ENCODE data around the gene TXLNA. TPM values are rescaled to one million over a fixed set of nuclear protein-coding genes. Genes with fewer than 3 reads are reported as not detected.

TXLNA gene
- total RNA-seq, 1 donor from 2014 or later: 54.1 TPM

- Mint-ChIP-seq H3K4me1 (peaks cover 21% of the 10 kb centered on the region), H3K27me3 (no peaks in the 10 kb centered on the region), H3K4me3 (peak overlapping the region; percentile 62), H3K9me3 (no peaks in the 10 kb centered on the region), H3K27ac (peak overlapping the region; percentile 59), H3K36me3 (ENCODE audit: low read depth) (no peaks in the 10 kb centered on the region)
- no peak for TF ChIP-seq CTCF (IDR thresholded peaks at IDR 0.05)
- CTCF ChIA-PET: interaction anchor here (0.6 to 4.3 kb wide), 6 partner anchors 11 to 97 kb away, joined by 4 to 42 read pairs (median 17); partner anchors contain the start of genes HDAC1, LCK and MARCKSL1
- POLR2A ChIA-PET: interaction anchor here (0.7 to 5.2 kb wide), 9 partner anchors 7 to 155 kb away, joined by 4 to 142 read pairs (median 20); partner anchors contain the start of genes BSDC1, CCDC28B, EIF3I and HDAC1
- intact Hi-C loops (cut with micrococcal nuclease): no loop called here
- DNase-seq: no peak
- ATAC-seq (ENCODE audit: low read depth): no peak
These were observed 59.9 kb downstream of the TXLNA start for GRCh38 chr1:32239337-32239736.

GRCh38 chr1:32239790-32240139 is 60.3 kb downstream of the TXLNA start:
- no peak for TF ChIP-seq CTCF (IDR thresholded peaks at IDR 0.05)
- ChIA-PET CTCF (interaction anchor here (0.6 to 4.3 kb wide), 15 partner anchors 11 to 120 kb away, joined by 3 to 42 read pairs (median 10); partner anchors contain the start of genes CCDC28B, HDAC1, LCK and MARCKSL1), POLR2A (interaction anchor here (0.9 to 5.2 kb wide), 14 partner anchors 8 to 155 kb away, joined by 3 to 142 read pairs (median 18); partner anchors contain the start of genes BSDC1, CCDC28B, EIF3I and HDAC1)
- no peak for ATAC-seq (ENCODE audit: low read depth)
- Mint-ChIP-seq H3K36me3 (ENCODE audit: low read depth) (no peaks in the 10 kb centered on the region), H3K9me3 (no peaks in the 10 kb centered on the region), H3K4me1 (peaks cover 21% of the 10 kb centered on the region), H3K27me3 (no peaks in the 10 kb centered on the region), H3K27ac (peak overlapping the region; percentile 87), H3K4me3 (peak overlapping the region; percentile 89)
- DNase-seq: no peak
- intact Hi-C loops (cut with micrococcal nuclease): loop anchor here (1.0 to 2.0 kb wide), 3 partner anchors 15 to 97 kb away; partner anchors contain the start of genes HDAC1 and MARCKSL1

GRCh38 chr1:32240140-32240951 is 60.9 kb downstream of the TXLNA start:
- Mint-ChIP-seq H3K4me1 (peaks cover 21% of the 10 kb centered on the region), H3K27ac (peak overlapping the region; percentile 87), H3K36me3 (ENCODE audit: low read depth) (no peaks in the 10 kb centered on the region), H3K4me3 (peak overlapping the region; percentile 89), H3K9me3 (no peaks in the 10 kb centered on the region), H3K27me3 (no peaks in the 10 kb centered on the region)
- peak; percentile 77 for ATAC-seq (ENCODE audit: low read depth)
- DNase-seq: peak; percentile 68
- TF ChIP-seq CTCF (IDR thresholded peaks at IDR 0.05): no peak
- intact Hi-C loops (cut with micrococcal nuclease): loop anchor here (1.0 to 2.0 kb wide), 3 partner anchors 14 to 96 kb away; partner anchors contain the start of genes HDAC1 and MARCKSL1
- CTCF ChIA-PET: interaction anchor here (0.6 to 4.3 kb wide), 25 partner anchors 10 to 160 kb away, joined by 3 to 42 read pairs (median 4); partner anchors contain the start of genes BSDC1, CCDC28B, HDAC1 and KPNA6
- POLR2A ChIA-PET: interaction anchor here (0.6 to 5.2 kb wide), 25 partner anchors 8 to 452 kb away, joined by 3 to 142 read pairs (median 6); partner anchors contain the start of genes BSDC1, CCDC28B, EIF3I and HDAC1

GRCh38 chr1:32241001-32241763 is 61.7 kb downstream of the TXLNA start:
- H3K27me3 Mint-ChIP-seq: no peaks in the 10 kb centered on the region
- H3K9me3 Mint-ChIP-seq: no peaks in the 10 kb centered on the region
- ATAC-seq (ENCODE audit: low read depth): peak; percentile 59
- DNase-seq: peak; percentile 56
- peaks cover 22% of the 10 kb centered on the region for H3K4me1 Mint-ChIP-seq
- POLR2A ChIA-PET: interaction anchor here (0.6 to 5.2 kb wide), 29 partner anchors 9 to 452 kb away, joined by 3 to 142 read pairs (median 5); partner anchors contain the start of genes BSDC1, CCDC28B, EIF3I and HDAC1
- H3K36me3 Mint-ChIP-seq (ENCODE audit: low read depth): no peaks in the 10 kb centered on the region
- peak overlapping the region; percentile 87 for H3K27ac Mint-ChIP-seq
- intact Hi-C loops (cut with micrococcal nuclease): loop anchor here (1.0 to 2.0 kb wide), 5 partner anchors 9 to 96 kb away; partner anchors contain the start of genes EIF3I, MARCKSL1 and TMEM234
- peak overlapping the region; percentile 89 for H3K4me3 Mint-ChIP-seq
- no peak for TF ChIP-seq CTCF (IDR thresholded peaks at IDR 0.05)
- CTCF ChIA-PET: interaction anchor here (1.0 to 4.3 kb wide), 23 partner anchors 9 to 160 kb away, joined by 3 to 42 read pairs (median 5); partner anchors contain the start of genes BSDC1, CCDC28B, HDAC1 and KPNA6
